GM12865 (cell line): ENCODE measurements around the gene TF.

Experiments used
- DNase-seq: peaks from one replicate; pipeline ENCODE4 v3.0.0; 2010; ENCODE audit warnings: low read depth
- H3K4me3 ChIP-seq: 2 replicates; pipeline ENCODE4 v1.5.1; 2011; ENCODE audit warnings: mild to moderate bottlenecking, low read depth, low read length, control low read depth
- CTCF ChIP-seq: IDR thresholded peaks from 2 replicates; pipeline ENCODE4 v1.5.1; 2011; ENCODE audit warnings: low read length, control low read depth, low read depth, inconsistent platforms; ENCODE audit not compliant: insufficient read depth; ENCODE audit errors: missing control alignments

TF gene

DNA sequence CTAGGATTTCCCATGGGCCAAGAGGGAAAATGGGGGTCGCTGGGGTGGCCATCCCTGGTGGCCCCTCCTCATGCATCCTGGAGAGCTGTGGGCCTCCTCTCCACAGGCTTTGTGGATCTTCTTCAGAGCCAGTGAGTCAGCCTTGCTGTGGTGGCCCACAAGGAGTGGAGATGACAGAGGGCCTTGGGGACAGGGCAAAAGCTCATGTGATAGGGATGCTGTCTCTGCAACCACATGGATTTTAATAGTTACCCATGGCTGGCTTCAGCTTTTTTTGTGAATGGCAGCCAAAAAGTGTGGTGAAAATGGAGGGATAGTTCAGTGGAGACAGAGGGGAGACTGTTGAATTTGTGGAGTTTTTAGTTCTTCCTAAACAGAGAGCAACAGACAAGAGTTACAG, 1.2 kb downstream of the TF start:
- no peak for TF ChIP-seq CTCF
- no peak for DNase-seq
- no peak overlapping the region for H3K4me3 ChIP-seq

- no peak overlapping the region for H3K4me3 ChIP-seq
- no peak for DNase-seq
- no peak for TF ChIP-seq CTCF
These were observed 1.9 kb downstream of the TF start for GRCh38 chr3:133747907-133748639.

GRCh38 chr3:133749427-133750258, 3.5 kb downstream of the TF start:
- no peak for TF ChIP-seq CTCF
- DNase-seq, result no peak
- no peak overlapping the region for H3K4me3 ChIP-seq

- no peak for DNase-seq
- H3K4me3 ChIP-seq, result no peak overlapping the region
- TF ChIP-seq CTCF, result no peak
These were observed 4.1 kb downstream of the TF start for GRCh38 chr3:133750259-133750656.

DNA sequence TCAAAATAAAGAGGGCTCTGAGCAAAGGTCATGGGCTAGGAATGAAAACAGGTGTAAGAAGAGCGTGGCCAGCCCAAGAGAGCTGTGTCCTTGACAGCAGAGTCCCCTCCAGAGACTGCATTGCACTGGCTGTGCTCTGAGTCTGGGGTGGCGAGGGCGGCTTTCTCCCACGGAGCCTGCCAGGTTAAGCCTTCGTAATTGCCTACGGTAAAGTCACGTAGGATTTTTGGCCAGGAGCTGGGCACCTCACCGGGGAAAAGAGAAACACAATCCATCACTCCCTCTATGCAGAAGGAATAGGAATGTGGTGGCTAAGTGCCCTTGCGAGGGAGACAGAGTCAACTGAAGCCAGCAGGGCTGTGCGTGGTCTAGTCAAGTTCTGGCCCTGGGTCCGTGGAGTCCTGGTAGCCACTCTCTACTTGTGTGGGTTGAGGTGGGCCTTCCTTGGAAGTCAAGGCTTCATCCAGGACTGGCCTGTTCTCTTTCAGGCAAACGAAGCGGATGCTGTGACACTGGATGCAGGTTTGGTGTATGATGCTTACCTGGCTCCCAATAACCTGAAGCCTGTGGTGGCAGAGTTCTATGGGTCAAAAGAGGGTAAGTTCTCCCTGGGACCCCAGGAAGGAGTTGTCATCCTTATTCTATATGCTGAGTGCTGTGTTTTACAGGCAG, 7.0 kb downstream of the TF start:
- no peak overlapping the region for H3K4me3 ChIP-seq
- DNase-seq, result no peak
- TF ChIP-seq CTCF, result no peak

GRCh38 chr3:133753779-133754164, 7.6 kb downstream of the TF start:
- no peak overlapping the region for H3K4me3 ChIP-seq
- DNase-seq, result no peak
- no peak for TF ChIP-seq CTCF
